GM20431 (cell line): ENCODE measurements around the gene SLC25A1.

Experiments
- in situ Hi-C: fragments of 300-500 bp; cut with MseI, MboI; formaldehyde crosslinking; loops from one replicate; pipeline ENCODE4 v1.15.0; 2020; ENCODE audit warnings: low sequenced_read_pairs; ENCODE audit not compliant: unreplicated experiment

Gene SLC25A1

GRCh38 chr22:19182472-19183157 lies 4.1 kb upstream of the SLC25A1 start:
- in situ Hi-C loops, result loop anchor here (25.0 kb wide), 1 partner anchor 305 kb away; the partner anchor contains the start of genes CDC45 and UFD1

GRCh38 chr22:19181786-19182471 lies 3.4 kb upstream of the SLC25A1 start:
- in situ Hi-C loops, result loop anchor here (25.0 kb wide), 1 partner anchor 305 kb away; the partner anchor contains the start of genes CDC45 and UFD1

GRCh38 chr22:19180740-19181410 lies 2.3 kb upstream of the SLC25A1 start:
- in situ Hi-C loops, result loop anchor here (25.0 kb wide), 1 partner anchor 306 kb away; the partner anchor contains the start of genes CDC45 and UFD1

DNA sequence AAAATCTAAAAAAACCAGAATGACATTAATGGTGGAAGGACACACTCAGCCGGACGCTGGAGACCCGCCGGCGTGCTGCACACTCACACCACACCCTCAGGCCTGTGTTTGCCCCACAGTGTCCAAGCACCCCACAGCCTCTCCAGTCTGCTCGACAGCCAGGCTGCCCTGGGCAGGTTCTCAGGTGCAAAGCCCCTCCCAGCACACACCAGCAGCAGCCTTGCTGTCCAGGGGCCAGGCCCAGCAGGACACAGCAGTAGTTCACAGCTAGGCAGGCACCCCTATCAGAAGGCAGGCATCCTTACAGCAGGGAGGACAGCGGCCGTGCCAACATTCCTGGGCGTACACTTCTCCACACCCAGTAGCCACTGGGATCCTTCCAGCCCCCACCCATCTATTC lies 1.7 kb upstream of the SLC25A1 start:
- in situ Hi-C loops, result loop anchor here (25.0 kb wide), 1 partner anchor 307 kb away; the partner anchor contains the start of genes CDC45 and UFD1

GRCh38 chr22:19179497-19180048 lies 1.0 kb upstream of the SLC25A1 start:
- in situ Hi-C loops, result loop anchor here (25.0 kb wide), 1 partner anchor 308 kb away; the partner anchor contains the start of genes CDC45 and UFD1

- in situ Hi-C loops, result loop anchor here (25.0 kb wide), 1 partner anchor 309 kb away; the partner anchor contains the start of genes CDC45 and UFD1
These were observed 375 bp downstream of the SLC25A1 start for GRCh38 chr22:19178065-19178656.

GRCh38 chr22:19177164-19178064 lies 1.1 kb downstream of the SLC25A1 start:
- in situ Hi-C loops, result loop anchor here (25.0 kb wide), 1 partner anchor 310 kb away; the partner anchor contains the start of genes CDC45 and UFD1

DNA sequence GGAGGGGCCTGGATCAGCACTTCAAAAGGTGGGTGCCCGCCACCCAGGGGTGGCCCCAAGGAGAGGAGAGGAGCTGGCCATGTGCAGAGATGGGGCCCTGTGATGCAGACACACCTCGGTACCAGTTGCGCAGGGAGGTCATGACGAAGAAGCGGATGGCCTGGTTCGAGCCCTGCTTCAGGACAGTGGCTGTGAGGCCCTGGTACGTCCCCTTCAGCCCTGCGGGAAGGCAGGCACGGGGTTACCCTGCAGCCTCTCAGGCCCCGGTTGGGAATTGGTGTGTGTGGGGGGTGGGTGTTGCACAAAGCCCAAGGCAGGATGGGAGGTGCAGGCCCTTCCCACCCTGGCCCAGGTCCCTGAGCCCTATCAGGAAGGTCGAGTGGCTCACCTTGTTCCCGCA lies 1.8 kb downstream of the SLC25A1 start:
- in situ Hi-C loops, result loop anchor here (25.0 kb wide), 1 partner anchor 311 kb away; the partner anchor contains the start of genes CDC45 and UFD1

DNA sequence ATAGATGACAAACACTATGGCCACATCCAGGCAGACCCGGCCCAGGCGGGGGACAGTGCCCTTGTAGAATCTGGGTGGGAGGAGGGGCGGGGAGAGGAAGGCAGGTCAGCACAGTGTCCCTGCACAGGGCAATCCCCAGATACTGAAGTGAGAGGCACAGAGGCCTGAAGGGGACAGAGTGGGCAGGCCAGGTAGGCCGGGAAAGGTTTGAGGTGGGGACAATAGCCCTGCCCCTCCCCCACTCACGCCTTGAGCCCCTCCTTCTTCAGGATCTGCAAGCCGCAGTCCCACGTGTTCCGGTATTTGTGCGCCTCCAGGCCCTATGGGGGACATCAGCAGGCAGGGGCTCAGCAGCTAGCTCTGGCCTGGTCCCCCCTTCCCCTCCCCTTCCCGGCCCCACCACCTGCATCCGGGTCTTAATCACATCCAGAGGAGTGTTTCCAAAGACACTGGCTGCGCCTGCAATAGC lies 2.3 kb downstream of the SLC25A1 start:
- in situ Hi-C loops, result loop anchor here (25.0 kb wide), 1 partner anchor 311 kb away; the partner anchor contains the start of genes CDC45 and UFD1

DNA sequence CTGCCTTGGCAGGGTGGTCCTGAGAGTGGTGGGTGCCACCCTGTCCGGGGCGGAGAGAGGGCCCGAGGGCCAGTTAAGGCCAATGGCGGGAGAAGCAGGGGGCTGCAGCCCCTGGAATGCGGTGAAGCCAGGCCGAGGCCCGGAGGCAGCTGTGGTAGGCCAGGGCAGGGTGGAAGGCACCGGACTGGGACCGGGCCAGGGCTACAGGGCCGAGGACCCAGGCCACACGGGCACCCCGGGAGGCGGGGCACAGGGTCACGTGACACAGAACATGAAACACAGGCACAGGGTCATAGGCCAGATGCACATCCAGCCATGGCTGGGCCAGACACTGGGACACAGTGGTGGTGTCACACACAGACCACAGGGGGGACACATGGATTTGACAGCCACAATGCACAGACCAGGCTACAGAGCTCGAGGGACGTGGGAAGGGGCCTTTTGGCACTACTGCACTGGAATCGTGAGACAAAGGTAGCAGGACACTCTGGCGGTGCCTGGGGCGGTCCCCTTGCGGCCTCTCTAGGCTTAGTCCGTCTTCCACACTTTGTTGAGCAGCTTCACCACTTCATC lies 2.8 kb downstream of the SLC25A1 start:
- in situ Hi-C loops, result loop anchor here (25.0 kb wide), 1 partner anchor 312 kb away; the partner anchor contains the start of genes CDC45 and UFD1

DNA sequence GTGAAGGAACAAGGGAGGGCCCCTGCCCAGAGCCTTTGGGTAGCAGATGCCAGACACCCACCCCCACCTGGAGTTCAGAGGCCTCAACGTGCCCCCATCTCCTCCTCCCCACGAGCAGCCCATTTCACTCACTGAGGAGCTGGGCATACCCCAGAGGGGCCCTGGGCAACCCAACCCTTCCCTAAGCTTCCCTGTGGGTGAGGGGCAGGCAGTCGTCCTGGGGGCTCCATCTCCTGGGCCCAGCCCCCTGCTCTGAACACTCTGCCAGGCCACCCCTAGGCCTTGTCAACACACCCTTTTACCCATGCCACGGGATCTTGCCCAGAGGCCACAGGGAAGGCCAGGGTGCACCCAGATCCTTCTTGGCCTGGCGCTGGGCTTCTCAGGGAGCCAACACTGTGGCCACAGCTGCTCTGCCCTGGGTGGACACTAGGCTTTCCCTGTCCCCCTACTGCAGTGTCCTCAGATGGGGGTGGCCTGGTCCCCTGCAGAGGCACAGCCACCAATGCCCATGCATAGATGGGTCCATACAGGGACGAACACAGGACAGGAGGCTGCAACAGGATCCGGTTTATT lies 3.4 kb downstream of the SLC25A1 start:
- in situ Hi-C loops, result loop anchor here (25.0 kb wide), 1 partner anchor 312 kb away; the partner anchor contains the start of genes CDC45 and UFD1

GRCh38 chr22:19174106-19175025 lies 4.2 kb downstream of the SLC25A1 start:
- in situ Hi-C loops, result loop anchor here (25.0 kb wide), 1 partner anchor 313 kb away; the partner anchor contains the start of genes CDC45 and UFD1

GRCh38 chr22:19173047-19174035 lies 5.2 kb downstream of the SLC25A1 start:
- in situ Hi-C loops, result no loop called here

DNA sequence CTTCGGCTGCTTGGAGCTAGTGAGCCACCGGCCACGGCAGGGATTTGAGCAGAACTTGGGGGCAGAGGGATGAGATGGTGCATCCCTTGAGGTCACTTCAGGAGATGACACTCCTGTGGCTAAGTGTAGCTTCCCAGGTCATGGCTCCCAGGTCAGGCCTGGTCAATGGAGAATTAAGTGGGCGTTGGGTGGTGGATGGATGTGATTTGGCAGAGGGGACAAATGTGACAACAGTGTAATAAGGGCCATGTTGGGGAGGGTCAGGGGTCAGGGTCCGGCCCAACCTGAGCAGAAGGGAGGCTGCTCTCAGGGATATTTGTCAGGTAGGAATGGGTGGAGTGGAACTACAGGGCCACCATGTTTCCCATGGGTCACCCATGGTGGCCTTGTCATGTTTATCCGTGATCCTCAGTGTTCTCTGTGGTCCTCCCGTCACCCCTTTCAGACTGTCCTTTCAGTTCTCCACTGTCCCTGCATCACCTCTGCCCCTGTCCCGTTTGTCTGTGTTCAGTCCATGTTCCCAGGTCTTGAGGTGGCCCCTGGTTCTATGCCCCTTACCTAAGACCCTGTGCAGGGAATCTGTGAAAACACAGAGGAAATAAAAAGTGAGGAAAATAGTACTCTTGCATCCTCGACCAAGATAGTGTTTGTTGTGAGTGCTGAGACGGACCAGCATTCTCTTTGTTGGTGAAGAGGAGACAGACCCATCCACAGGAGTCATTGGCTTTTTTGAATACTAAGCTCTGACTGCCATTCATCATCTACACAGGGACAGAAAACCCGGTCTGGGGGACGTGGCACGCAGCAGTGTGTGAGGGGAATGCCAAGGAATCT lies 6.1 kb downstream of the SLC25A1 start:
- in situ Hi-C loops, result no loop called here

DNA sequence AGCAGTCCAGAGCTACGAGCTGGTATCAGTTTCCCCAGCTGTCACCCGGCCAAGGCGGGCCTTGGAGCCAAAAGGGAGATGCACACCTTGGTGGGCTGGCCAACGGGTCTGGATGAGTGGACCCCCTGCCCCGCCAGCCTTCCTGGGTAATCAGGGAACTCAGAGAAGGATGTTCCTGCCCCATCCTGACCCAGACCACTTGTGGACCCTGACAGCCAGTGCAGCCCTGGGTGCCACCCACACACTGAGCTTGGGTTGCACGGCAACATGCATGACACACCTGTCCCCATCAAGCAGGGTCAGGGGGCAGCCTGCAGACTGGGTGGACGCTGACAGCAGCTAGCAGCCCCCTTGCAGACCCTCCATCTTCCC lies 8.6 kb downstream of the SLC25A1 start:
- in situ Hi-C loops, result no loop called here
